Stimulated activated CD8-positive, alpha-beta memory T cell treated with anti-CD3 and anti-CD28 coated beads, Interleukin-2, amount 100 ng/mL, for 48 hours (primary cell): ENCODE results near the gene SMCO3.
"Not testable (repeated sequence)": the region's sequence is repeated elsewhere in the genome, so short reads cannot be mapped to it uniquely, and the experiment has no call there.

ENCODE experiments used
- DNase-seq, 2 donors: peaks; one replicate each; pipeline ENCODE4 v3.0.0-alpha.2; 2020; ENCODE audit warnings: low read depth in 2 of 2

Gene SMCO3

GRCh38 chr12:14774906-14775635 lies 38.9 kb downstream of the SMCO3 start:
- peak in 1 of 2 donors; percentile 8 for DNase-seq

- DNase-seq = peak; percentile 70 to 82
These were observed 39.7 kb downstream of the SMCO3 start for GRCh38 chr12:14774074-14774905.

GRCh38 chr12:14773685-14774073 lies 40.3 kb downstream of the SMCO3 start:
- peak; percentile 4 to 13 for DNase-seq

- DNase-seq = no peak
These were observed 41.0 kb downstream of the SMCO3 start for GRCh38 chr12:14772946-14773345.

GRCh38 chr12:14771651-14772137 lies 42.3 kb downstream of the SMCO3 start:
- DNase-seq = no peak

- DNase-seq = peak; percentile 76 to 91
These were observed 43.2 kb downstream of the SMCO3 start for GRCh38 chr12:14770496-14771461.

- DNase-seq = peak; percentile 81 to 84
These were observed 44.0 kb downstream of the SMCO3 start for GRCh38 chr12:14769969-14770495.

GRCh38 chr12:14769466-14769968 lies 44.5 kb downstream of the SMCO3 start:
- DNase-seq = no peak

GRCh38 chr12:14768823-14769405 lies 45.1 kb downstream of the SMCO3 start:
- DNase-seq = peak; percentile 12 to 28

GRCh38 chr12:14767617-14768016 lies 46.4 kb downstream of the SMCO3 start:
- no peak for DNase-seq

GRCh38 chr12:14766649-14767215 lies 47.2 kb downstream of the SMCO3 start:
- no peak for DNase-seq

- DNase-seq = not testable (repeated sequence)
These were observed 48.0 kb downstream of the SMCO3 start for GRCh38 chr12:14766020-14766419.

GRCh38 chr12:14765398-14765797 lies 48.6 kb downstream of the SMCO3 start:
- DNase-seq = no peak

GRCh38 chr12:14759711-14760280 lies 54.2 kb downstream of the SMCO3 start:
- not testable (repeated sequence) for DNase-seq

GRCh38 chr12:14756334-14757143 lies 57.4 kb downstream of the SMCO3 start:
- DNase-seq = no peak
